ENCODE data around the gene ZNF469.

DNA sequence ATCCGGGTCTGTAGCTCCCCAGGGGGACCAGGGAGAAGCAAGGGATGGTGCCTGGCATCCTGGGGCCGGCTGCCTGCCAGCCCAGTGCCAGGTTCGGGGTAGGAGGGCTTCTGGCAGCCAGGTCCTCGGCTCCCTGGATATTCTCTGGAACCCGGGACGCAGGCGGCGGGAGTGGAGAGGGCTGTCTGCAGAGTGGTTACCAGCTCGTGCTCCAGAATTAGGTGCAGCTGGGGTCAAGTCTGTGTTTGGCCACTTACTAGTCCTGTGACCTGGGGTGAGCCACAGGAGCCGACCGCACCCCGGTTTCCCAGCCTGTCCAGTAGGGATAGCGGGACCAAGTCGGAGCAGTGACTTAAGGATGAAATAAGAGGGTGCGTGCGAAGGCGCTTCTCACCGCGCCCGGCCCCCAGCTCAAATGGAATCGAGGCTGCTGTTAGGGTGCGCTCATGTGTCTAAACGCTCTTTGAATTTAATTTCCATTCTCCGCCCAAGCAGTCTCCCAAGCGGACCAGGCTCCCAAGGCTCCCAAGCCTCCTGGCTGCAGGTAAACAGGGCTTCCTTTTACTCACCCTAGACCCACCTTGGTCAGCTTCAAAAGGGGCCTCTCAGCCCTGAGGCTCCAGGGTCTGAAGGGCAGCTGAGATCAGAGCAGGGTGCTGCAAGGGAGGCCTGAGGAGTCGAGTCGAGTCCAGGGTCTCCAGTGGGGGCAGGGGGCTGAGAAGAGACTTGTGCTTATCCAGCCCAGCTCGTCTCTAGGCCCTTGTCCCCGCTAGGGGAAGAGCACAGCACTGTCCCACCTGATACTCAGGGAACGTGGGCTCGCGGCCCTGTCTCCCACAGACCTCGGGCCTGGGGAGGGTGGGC, 28.3 kb upstream of the ZNF469 start:
- TF ChIP-seq CTCF (conservative IDR thresholded peaks at IDR 0.05 in 1 of 2, IDR thresholded peaks at IDR 0.05 in 1 of 2; ENCODE audit: extremely low read depth in 1 of 2, insufficient read depth in 1 of 2, low read depth in 1 of 2, low read length in 2 of 2): no peak
- TF ChIP-seq EZH2 (IDR thresholded peaks at IDR 0.05; ENCODE audit: borderline replicate concordance, low read length): no peak

Measured in mammary epithelial cell (primary cell).